Measurements from ENCODE around the gene PRR3. TPM values are rescaled to one million over a fixed set of nuclear protein-coding genes. Genes with fewer than 3 reads are reported as not detected.

PRR3 gene
- total RNA-seq, 1 experiment from 2014 or later = 21.0 TPM

- peaks cover 18% of the 10 kb centered on the region for H3K4me1 Mint-ChIP-seq (ENCODE audit: low read depth, unreplicated experiment)
- intact Hi-C loops (cut with micrococcal nuclease; ENCODE audit: unreplicated experiment) = loop anchor here (5.0 to 10.0 kb wide), 2 partner anchors 56 to 183 kb away; partner anchors contain the start of gene TUBB
- H3K36me3 Mint-ChIP-seq (ENCODE audit: insufficient read depth, unreplicated experiment) = peaks cover 6% of the 10 kb centered on the region
- peak; percentile 80 for DNase-seq
- CTCF ChIA-PET = interaction anchor here (0.6 to 1.4 kb wide), 13 partner anchors 14 to 546 kb away, joined by 3 to 13 read pairs (median 4); partner anchors contain the start of genes ABCF1, GNL1 and PRR3
- H3K4me3 Mint-ChIP-seq (ENCODE audit: low read depth, unreplicated experiment) = peak overlapping the region; percentile 27
- no peaks in the 10 kb centered on the region for H3K9me3 Mint-ChIP-seq (ENCODE audit: low read depth, unreplicated experiment)
- TF ChIP-seq, protein P1, sequence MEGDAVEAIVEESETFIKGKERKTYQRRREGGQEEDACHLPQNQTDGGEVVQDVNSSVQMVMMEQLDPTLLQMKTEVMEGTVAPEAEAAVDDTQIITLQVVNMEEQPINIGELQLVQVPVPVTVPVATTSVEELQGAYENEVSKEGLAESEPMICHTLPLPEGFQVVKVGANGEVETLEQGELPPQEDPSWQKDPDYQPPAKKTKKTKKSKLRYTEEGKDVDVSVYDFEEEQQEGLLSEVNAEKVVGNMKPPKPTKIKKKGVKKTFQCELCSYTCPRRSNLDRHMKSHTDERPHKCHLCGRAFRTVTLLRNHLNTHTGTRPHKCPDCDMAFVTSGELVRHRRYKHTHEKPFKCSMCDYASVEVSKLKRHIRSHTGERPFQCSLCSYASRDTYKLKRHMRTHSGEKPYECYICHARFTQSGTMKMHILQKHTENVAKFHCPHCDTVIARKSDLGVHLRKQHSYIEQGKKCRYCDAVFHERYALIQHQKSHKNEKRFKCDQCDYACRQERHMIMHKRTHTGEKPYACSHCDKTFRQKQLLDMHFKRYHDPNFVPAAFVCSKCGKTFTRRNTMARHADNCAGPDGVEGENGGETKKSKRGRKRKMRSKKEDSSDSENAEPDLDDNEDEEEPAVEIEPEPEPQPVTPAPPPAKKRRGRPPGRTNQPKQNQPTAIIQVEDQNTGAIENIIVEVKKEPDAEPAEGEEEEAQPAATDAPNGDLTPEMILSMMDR (IDR thresholded peaks at IDR 0.05; ENCODE audit: unreplicated experiment) = peak; percentile 96
- no peaks in the 10 kb centered on the region for H3K27me3 Mint-ChIP-seq (ENCODE audit: unreplicated experiment)
- BruUV-seq (replicated peaks) = no TSS peak
- H3K27ac Mint-ChIP-seq (ENCODE audit: unreplicated experiment) = peak overlapping the region; percentile 6
Measured at GRCh38 chr6:30541515-30542403, 15.3 kb upstream of the PRR3 start.

GRCh38 chr6:30542404-30542725, 14.7 kb upstream of the PRR3 start:
- no peaks in the 10 kb centered on the region for H3K27me3 Mint-ChIP-seq (ENCODE audit: unreplicated experiment)
- no TSS peak for BruUV-seq (replicated peaks)
- TF ChIP-seq, protein P1 (IDR thresholded peaks at IDR 0.05; ENCODE audit: unreplicated experiment) = no peak
- DNase-seq = no peak
- H3K4me3 Mint-ChIP-seq (ENCODE audit: low read depth, unreplicated experiment) = peak overlapping the region; percentile 27
- H3K36me3 Mint-ChIP-seq (ENCODE audit: insufficient read depth, unreplicated experiment) = peaks cover 10% of the 10 kb centered on the region
- intact Hi-C loops (cut with micrococcal nuclease; ENCODE audit: unreplicated experiment) = loop anchor here (5.0 to 10.0 kb wide), 2 partner anchors 55 to 182 kb away; partner anchors contain the start of gene TUBB
- peaks cover 18% of the 10 kb centered on the region for H3K4me1 Mint-ChIP-seq (ENCODE audit: low read depth, unreplicated experiment)
- CTCF ChIA-PET = interaction anchor here (1.1 kb wide), 1 partner anchor 48 kb away, joined by 3 read pairs; no protein-coding TSS in a partner anchor
- H3K27ac Mint-ChIP-seq (ENCODE audit: unreplicated experiment) = peak overlapping the region; percentile 6
- no peaks in the 10 kb centered on the region for H3K9me3 Mint-ChIP-seq (ENCODE audit: low read depth, unreplicated experiment)

DNA sequence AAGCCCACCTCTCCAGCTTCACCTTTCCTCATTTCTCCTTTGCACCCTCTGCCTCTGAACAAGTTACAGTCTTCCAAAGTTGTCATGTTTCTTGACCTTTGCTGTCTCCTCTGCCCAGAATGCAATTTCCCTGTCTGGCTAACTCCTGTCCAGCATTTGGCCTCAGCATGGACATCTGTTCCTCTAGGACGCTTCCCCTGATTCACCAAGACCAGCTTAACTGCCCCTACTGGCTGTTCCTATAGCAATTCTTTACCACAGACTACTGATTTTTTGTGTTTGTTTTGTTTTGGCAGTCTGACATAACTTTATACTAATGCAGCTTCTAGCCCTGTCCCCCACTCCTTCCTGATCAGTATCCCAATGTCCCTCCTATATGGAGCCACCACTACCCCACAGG, 14.2 kb upstream of the PRR3 start:
- BruUV-seq (replicated peaks) = no TSS peak
- Mint-ChIP-seq H3K9me3 (ENCODE audit: low read depth, unreplicated experiment) (no peaks in the 10 kb centered on the region), H3K27ac (ENCODE audit: unreplicated experiment) (peak overlapping the region; percentile 6), H3K36me3 (ENCODE audit: insufficient read depth, unreplicated experiment) (peaks cover 10% of the 10 kb centered on the region), H3K4me1 (ENCODE audit: low read depth, unreplicated experiment) (peaks cover 18% of the 10 kb centered on the region), H3K27me3 (ENCODE audit: unreplicated experiment) (no peaks in the 10 kb centered on the region), H3K4me3 (ENCODE audit: low read depth, unreplicated experiment) (no peak overlapping the region)
- CTCF ChIA-PET = interaction anchor here (1.1 kb wide), 1 partner anchor 49 kb away, joined by 3 read pairs; no protein-coding TSS in a partner anchor
- no peak for DNase-seq
- intact Hi-C loops (cut with micrococcal nuclease; ENCODE audit: unreplicated experiment) = loop anchor here (5.0 to 10.0 kb wide), 2 partner anchors 54 to 182 kb away; partner anchors contain the start of gene TUBB
- TF ChIP-seq, protein P1 (IDR thresholded peaks at IDR 0.05; ENCODE audit: unreplicated experiment) = no peak

DNA sequence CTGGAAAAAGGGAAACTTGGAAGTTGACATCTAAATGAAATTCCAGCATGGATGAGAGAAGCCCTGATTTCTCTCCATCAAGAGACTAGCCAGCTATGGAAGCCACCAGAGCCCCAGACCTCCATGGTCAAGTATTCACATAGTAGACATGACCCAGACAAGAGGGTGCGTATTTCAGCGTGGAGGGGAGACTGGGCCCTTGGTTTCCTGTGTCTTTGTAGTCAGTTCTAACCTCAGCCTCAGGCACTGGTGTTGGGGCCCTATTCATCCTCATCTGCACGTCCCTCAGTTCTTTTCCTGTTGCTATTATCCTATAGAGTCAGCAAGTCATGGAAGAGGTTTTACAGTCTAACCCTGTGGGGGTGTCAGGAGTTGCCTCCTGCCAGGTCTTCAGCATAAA, 13.3 kb upstream of the PRR3 start:
- H3K9me3 Mint-ChIP-seq (ENCODE audit: low read depth, unreplicated experiment) = no peaks in the 10 kb centered on the region
- CTCF ChIA-PET = interaction anchor here (1.4 to 3.5 kb wide), 2 partner anchors 11 to 61 kb away, joined by 18 to 76 read pairs; no protein-coding TSS in a partner anchor
- H3K27me3 Mint-ChIP-seq (ENCODE audit: unreplicated experiment) = no peaks in the 10 kb centered on the region
- intact Hi-C loops (cut with micrococcal nuclease; ENCODE audit: unreplicated experiment) = loop anchor here (1.0 to 10.0 kb wide), 3 partner anchors 53 to 181 kb away; partner anchors contain the start of gene TUBB
- TF ChIP-seq, protein P1 (IDR thresholded peaks at IDR 0.05; ENCODE audit: unreplicated experiment) = no peak
- H3K4me3 Mint-ChIP-seq (ENCODE audit: low read depth, unreplicated experiment) = no peak overlapping the region
- peaks cover 18% of the 10 kb centered on the region for H3K4me1 Mint-ChIP-seq (ENCODE audit: low read depth, unreplicated experiment)
- H3K27ac Mint-ChIP-seq (ENCODE audit: unreplicated experiment) = no peak overlapping the region
- peaks cover 18% of the 10 kb centered on the region for H3K36me3 Mint-ChIP-seq (ENCODE audit: insufficient read depth, unreplicated experiment)
- DNase-seq = no peak
- BruUV-seq (replicated peaks) = no TSS peak

Data from Calu3 (cell line).